A549 (cell line): ENCODE results near the gene MFSD6L. TPM values are rescaled to one million over a fixed set of nuclear protein-coding genes. Genes with fewer than 3 reads are reported as not detected.

Source experiments
- ATAC-seq, 2 experiments: fragments of 200-7000 bp in 1 of 2; fragments of >200 bp in 1 of 2; cut with Nextera tagmentation in 1 of 2; cut with Tn5 transposase in 1 of 2; 3 replicates each; pipeline versions ENCODE4 v1.8.0 to v1.9.1; 2018 to 2020; ENCODE audit warnings: mild to moderate bottlenecking in 1 of 2, moderate library complexity in 1 of 2
- CTCF ChIA-PET: fragments of 300-600 bp; sonication (Branson Sonifier 250); formaldehyde crosslinking; extraction: SDS; loops from one replicate; lab custom pipeline; 2021; ENCODE audit warnings: antibody characterized with exemption, inconsistent platforms; lab: Yijun Ruan, JAX
- POLR2A ChIA-PET: fragments of 350-600 bp; formaldehyde crosslinking; extraction: SDS; loops from one replicate; lab custom pipeline; 2021; ENCODE audit warnings: antibody characterized with exemption, inconsistent platforms; lab: Yijun Ruan, JAX
- DNase-seq, 2 experiments: peaks; one replicate each; pipeline versions ENCODE4 v3.0.0 to v3.0.0-alpha.2; 2011 to 2016; ENCODE audit warnings: low read depth in 1 of 2, low spot score in 1 of 2
- FAIRE-seq: peaks from 2 replicates; lab custom pipeline; 2011; peaks lifted over from hg19 to GRCh38; lab: Jason Lieb, UNC
- H3K27ac ChIP-seq, 2 experiments: fragments of >200 bp; sonication (Bioruptor Twin); formaldehyde crosslinking; 3 replicates each; pipeline ENCODE4 v1.5.1; 2016 to 2017
- H3K4me1 ChIP-seq: fragments of >200 bp; sonication (Bioruptor Twin); formaldehyde crosslinking; 3 replicates; pipeline ENCODE4 v1.6.1; 2016
- H3K4me2 ChIP-seq: fragments of >200 bp; sonication (Bioruptor Twin); formaldehyde crosslinking; 3 replicates; pipeline ENCODE4 v1.6.1; 2016
- H3K4me3 ChIP-seq: fragments of >200 bp; sonication (Bioruptor Twin); formaldehyde crosslinking; 3 replicates; pipeline ENCODE4 v1.5.1; 2016
- H3K9me3 ChIP-seq: fragments of >200 bp; sonication (Bioruptor Twin); formaldehyde crosslinking; 3 replicates; pipeline ENCODE4 v1.6.1; 2016
- BCL3 ChIP-seq: fragments of >200 bp; sonication (Bioruptor Twin); formaldehyde crosslinking; IDR thresholded peaks from 3 replicates; pipeline ENCODE4 v1.6.1; 2016
- CBX8 ChIP-seq: fragments of 200-600 bp; sonication (generic); IDR thresholded peaks from 2 replicates; pipeline ENCODE4 v1.6.1; 2016
- CEBPB ChIP-seq, 2 experiments: fragments of >200 bp in 1 of 2; sonication (Bioruptor Twin) in 1 of 2; formaldehyde crosslinking in 1 of 2; IDR thresholded peaks; 2 replicates each; pipeline ENCODE4 v1.6.1; 2012 to 2016
- CHD2 ChIP-seq: fragments of 150-350 bp; IDR thresholded peaks from 2 replicates; pipeline ENCODE4 v1.6.1; 2014; ENCODE audit warnings: low read length; ENCODE audit not compliant: partially characterized antibody
- EP300 ChIP-seq, 2 experiments: fragments of >200 bp; sonication (Bioruptor Twin); formaldehyde crosslinking; IDR thresholded peaks; 2 replicates in 1 of 2; 3 replicates in 1 of 2; pipeline ENCODE4 v1.6.1; 2016 to 2017
- ESRRA ChIP-seq: fragments of 150-350 bp; IDR thresholded peaks from 2 replicates; pipeline ENCODE4 v1.6.1; 2014; ENCODE audit warnings: mild to moderate bottlenecking, low read length, borderline replicate concordance
- FOSB ChIP-seq: fragments of 250-450 bp; sonication (Bioruptor Pico); IDR thresholded peaks from 2 replicates; pipeline ENCODE4 v1.5.0; 2020; ENCODE audit warnings: mild to moderate bottlenecking, moderate library complexity
- FOSL2 ChIP-seq, 2 experiments: fragments of 450-650 bp in 1 of 2; fragments of >200 bp in 1 of 2; sonication (Bioruptor Twin) in 1 of 2; formaldehyde crosslinking; IDR thresholded peaks; 2 replicates each; pipeline versions ENCODE4 v1.5.0 to v1.6.1; 2016 to 2020; ENCODE audit warnings: mild to moderate bottlenecking in 1 of 2, moderate library complexity in 1 of 2
- GATA3 ChIP-seq: IDR thresholded peaks from 2 replicates; pipeline ENCODE4 v1.6.1; 2012; ENCODE audit warnings: borderline replicate concordance
- HDAC2 ChIP-seq: fragments of 200-600 bp; sonication (generic); IDR thresholded peaks from 2 replicates; pipeline ENCODE4 v1.6.1; 2016
- JUNB ChIP-seq: fragments of >200 bp; sonication (Bioruptor Twin); formaldehyde crosslinking; IDR thresholded peaks from 2 replicates; pipeline ENCODE4 v1.6.1; 2016
- NPAS2 ChIP-seq: fragments of 250-450 bp; sonication (Bioruptor Pico); IDR thresholded peaks from 2 replicates; pipeline ENCODE4 v1.8.0; 2022; ENCODE audit warnings: mild to moderate bottlenecking, moderate library complexity, borderline replicate concordance
- POLR2A ChIP-seq: IDR thresholded peaks from 2 replicates; pipeline ENCODE4 v1.6.1; 2012; ENCODE audit warnings: mild to moderate bottlenecking, low read length
- RARB ChIP-seq: fragments of 250-450 bp; sonication (Bioruptor Pico); IDR thresholded peaks from 2 replicates; pipeline ENCODE4 v1.8.0; 2021; ENCODE audit warnings: mild to moderate bottlenecking, moderate library complexity
- RFX5 ChIP-seq: fragments of 450-650 bp; IDR thresholded peaks from 2 replicates; pipeline ENCODE4 v1.7.1; 2014; ENCODE audit warnings: antibody characterized with exemption, mild to moderate bottlenecking, moderate library complexity
- SREBF2 ChIP-seq: fragments of 450-650 bp; IDR thresholded peaks from 2 replicates; pipeline ENCODE4 v1.6.1; 2014; ENCODE audit warnings: mild to moderate bottlenecking, moderate library complexity
- USF2 ChIP-seq: fragments of 450-650 bp; IDR thresholded peaks from 2 replicates; pipeline ENCODE4 v1.6.1; 2014; ENCODE audit warnings: antibody characterized with exemption
- ZFP36 ChIP-seq: fragments of 450-650 bp; IDR thresholded peaks from 2 replicates; pipeline ENCODE4 v1.6.1; 2014; ENCODE audit warnings: borderline replicate concordance; ENCODE audit not compliant: partially characterized antibody
- WGBS: methylation state at CpG from one replicate; pipeline ENCODE4 v1.1.6; 2017; ENCODE audit errors: missing lambda C conversion rate; 5-methylcytosine and 5-hydroxymethylcytosine counted together
- polyA plus RNA-seq, 4 experiments: library from polyadenylated mRNA; depleted of rRNA in 3 of 4; stranded (reverse); fragments of >200 nt; fragmentation: RNase III in 1 of 4; extraction: RNeasy Plus Mini Kit Qiagen cat#74134 plus additional on column Dnase treatment in 1 of 4; gene quantifications; 2 replicates in 3 of 4; 3 replicates in 1 of 4; pipeline ENCODE4 v1.2.3, GENCODE V29; 2011 to 2017
- TF ChIP-seq, protein P1 (sequence below): IDR thresholded peaks from 2 replicates; pipeline ENCODE4 v1.6.1; 2012
- TF ChIP-seq, protein P2 (sequence below): IDR thresholded peaks from 2 replicates; pipeline ENCODE4 v1.6.1; 2012
- TF ChIP-seq, protein P3 (sequence below): fragments of 150-350 bp; IDR thresholded peaks from 2 replicates; pipeline ENCODE4 v1.6.1; 2014; ENCODE audit warnings: low read depth, mild to moderate bottlenecking, low read length

The MFSD6L gene
- polyA plus RNA-seq, 2 of the 4 experiments (the other 2 are of a cell fraction) = not detected

DNA sequence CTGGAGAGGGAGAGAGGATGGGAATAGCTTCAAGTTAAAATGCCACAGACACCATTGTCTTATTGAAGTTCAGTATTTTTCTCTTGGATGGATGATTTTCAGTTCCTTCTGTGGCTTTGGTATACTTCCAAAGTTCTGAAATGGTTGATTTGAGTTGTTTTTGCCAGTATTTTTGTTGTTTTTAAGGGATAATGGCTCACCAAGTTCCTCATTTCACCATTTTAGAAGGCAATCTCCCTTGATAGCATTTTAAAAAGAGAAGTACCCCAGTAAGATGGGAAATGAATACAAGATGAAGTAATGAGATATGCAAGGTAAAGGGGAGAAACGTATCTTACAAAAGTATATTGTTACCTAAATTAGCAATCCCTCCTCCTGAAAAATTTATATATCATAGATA lies 22.3 kb downstream of the MFSD6L start:
- WGBS = 19% methylated on average over 1 of the region's 1 CpG
- H3K27ac ChIP-seq = no peak overlapping the region
- H3K4me2 ChIP-seq = no peak overlapping the region
- FAIRE-seq (no peak), ATAC-seq (no peak), DNase-seq (no peak)
- H3K9me3 ChIP-seq = peaks cover 11% of the 10 kb centered on the region; the same call in 1 of the 3 replicates
- TF ChIP-seq FOSL2 (IDR thresholded peaks at IDR 0.05) (no peak), FOSL2 (CRISPR knock-in tag; IDR thresholded peaks at IDR 0.05) (no peak), CEBPB (IDR thresholded peaks at IDR 0.05) (no peak), JUNB (no peak), CBX8 (no peak), CHD2 (no peak), USF2 (no peak), ZFP36 (no peak), POLR2A (no peak), BCL3 (no peak), ESRRA (no peak), RFX5 (no peak)
- TF ChIP-seq, protein P1, sequence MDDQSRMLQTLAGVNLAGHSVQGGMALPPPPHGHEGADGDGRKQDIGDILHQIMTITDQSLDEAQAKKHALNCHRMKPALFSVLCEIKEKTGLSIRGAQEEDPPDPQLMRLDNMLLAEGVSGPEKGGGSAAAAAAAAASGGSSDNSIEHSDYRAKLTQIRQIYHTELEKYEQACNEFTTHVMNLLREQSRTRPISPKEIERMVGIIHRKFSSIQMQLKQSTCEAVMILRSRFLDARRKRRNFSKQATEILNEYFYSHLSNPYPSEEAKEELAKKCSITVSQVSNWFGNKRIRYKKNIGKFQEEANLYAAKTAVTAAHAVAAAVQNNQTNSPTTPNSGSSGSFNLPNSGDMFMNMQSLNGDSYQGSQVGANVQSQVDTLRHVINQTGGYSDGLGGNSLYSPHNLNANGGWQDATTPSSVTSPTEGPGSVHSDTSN = no peak
- ChIA-PET POLR2A (no interaction called here), CTCF (interaction anchor here (1.0 to 5.9 kb wide), 4 partner anchors 9 to 221 kb away, joined by 3 to 45 read pairs (median 5); no protein-coding TSS in a partner anchor)
- H3K4me3 ChIP-seq = no peak overlapping the region
- no peaks in the 10 kb centered on the region for H3K4me1 ChIP-seq

- Histone ChIP-seq H3K4me1 (no peaks in the 10 kb centered on the region), H3K9me3 (peaks cover 11% of the 10 kb centered on the region; the same call in 1 of the 3 replicates), H3K4me2 (no peak overlapping the region), H3K4me3 (no peak overlapping the region), H3K27ac (no peak overlapping the region)
- ChIA-PET POLR2A (no interaction called here), CTCF (interaction anchor here (0.6 to 5.9 kb wide), 8 partner anchors 9 to 366 kb away, joined by 3 to 45 read pairs (median 4); no protein-coding TSS in a partner anchor)
- TF ChIP-seq, protein P2, sequence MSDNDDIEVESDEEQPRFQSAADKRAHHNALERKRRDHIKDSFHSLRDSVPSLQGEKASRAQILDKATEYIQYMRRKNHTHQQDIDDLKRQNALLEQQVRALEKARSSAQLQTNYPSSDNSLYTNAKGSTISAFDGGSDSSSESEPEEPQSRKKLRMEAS = no peak
- no peak for TF ChIP-seq CBX8
- TF ChIP-seq, protein P3, sequence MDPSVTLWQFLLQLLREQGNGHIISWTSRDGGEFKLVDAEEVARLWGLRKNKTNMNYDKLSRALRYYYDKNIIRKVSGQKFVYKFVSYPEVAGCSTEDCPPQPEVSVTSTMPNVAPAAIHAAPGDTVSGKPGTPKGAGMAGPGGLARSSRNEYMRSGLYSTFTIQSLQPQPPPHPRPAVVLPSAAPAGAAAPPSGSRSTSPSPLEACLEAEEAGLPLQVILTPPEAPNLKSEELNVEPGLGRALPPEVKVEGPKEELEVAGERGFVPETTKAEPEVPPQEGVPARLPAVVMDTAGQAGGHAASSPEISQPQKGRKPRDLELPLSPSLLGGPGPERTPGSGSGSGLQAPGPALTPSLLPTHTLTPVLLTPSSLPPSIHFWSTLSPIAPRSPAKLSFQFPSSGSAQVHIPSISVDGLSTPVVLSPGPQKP = no peak
- no peak for TF ChIP-seq SREBF2
- no peak for TF ChIP-seq NPAS2 (CRISPR knock-in tag)
- TF ChIP-seq ZFP36 = no peak
- no peak for TF ChIP-seq CHD2
- ATAC-seq (no peak), DNase-seq (no peak), FAIRE-seq (no peak)
Measured at GRCh38 chr17:8776248-8776647, 22.9 kb downstream of the MFSD6L start.

GRCh38 chr17:8766731-8767130 lies 32.4 kb downstream of the MFSD6L start:
- no peak for FAIRE-seq
- TF ChIP-seq BCL3 = no peak
- no peak for TF ChIP-seq HDAC2
- TF ChIP-seq EP300 (IDR thresholded peaks at IDR 0.05) = no peak
- no peak for TF ChIP-seq RARB (CRISPR knock-in tag)
- no peak for TF ChIP-seq FOSB (CRISPR knock-in tag)
- no peak for TF ChIP-seq GATA3
- no peak for TF ChIP-seq CBX8
- TF ChIP-seq, all 56 proteins: peak for 0
- no peak overlapping the region for H3K27ac ChIP-seq
- no peak overlapping the region for H3K4me2 ChIP-seq
- ChIA-PET CTCF (interaction anchor here (0.9 to 5.6 kb wide), 5 partner anchors 12 to 383 kb away, joined by 3 to 23 read pairs (median 10); partner anchors contain the start of genes CCDC42 and RPL26), POLR2A (no interaction called here)
- DNase-seq = no peak
- no peak overlapping the region for H3K4me3 ChIP-seq
- 50% methylated on average over 2 of the region's 2 CpGs for WGBS
- H3K4me1 ChIP-seq = no peaks in the 10 kb centered on the region
- no peaks in the 10 kb centered on the region for H3K9me3 ChIP-seq
- no peak for ATAC-seq
